ENCODE results near the gene SPRED2.

The SPRED2 gene

DNA sequence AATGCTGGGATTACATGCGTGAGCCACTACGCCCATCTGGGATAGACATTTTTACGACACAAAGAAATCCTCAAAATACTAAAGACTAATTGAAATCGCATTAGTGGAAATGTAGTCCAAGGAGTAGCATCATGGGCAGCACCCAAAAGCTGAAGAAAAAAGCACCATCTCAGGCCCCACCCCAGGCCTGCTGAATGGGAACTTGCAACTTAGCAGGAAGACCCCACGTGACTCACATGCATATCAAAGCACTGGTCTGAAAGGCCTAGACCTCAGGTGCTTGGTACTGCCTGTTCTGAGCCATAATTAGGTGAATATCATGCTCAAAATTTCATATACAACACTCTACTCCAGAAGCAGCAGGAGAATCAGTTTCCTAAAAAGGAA is 28.9 kb downstream of the SPRED2 start:
- no peak overlapping the region for H2BK120ac ChIP-seq (ENCODE audit: low read depth, low read length)
- peaks cover 0 to 3% of the 10 kb centered on the region in 2 donors for H3K9me3 ChIP-seq (replicated peaks in 1 of 2; ENCODE audit: control insufficient read depth in 2 of 2, insufficient read depth in 1 of 2, low read depth in 1 of 2, low read length in 2 of 2)
- no peak overlapping the region for H3K4me3 ChIP-seq (ENCODE audit: low read length in 2 of 2)
- H3K4me2 ChIP-seq (ENCODE audit: insufficient read depth, low read length, poor library complexity, severe bottlenecking): no peak overlapping the region
- no peak overlapping the region for H2BK15ac ChIP-seq (ENCODE audit: low read length)
- no CpG with 5 or more reads among the region's 5 CpGs for WGBS, 2 donors (ENCODE audit: extremely low coverage in 2 of 2, insufficient read length in 2 of 2, insufficient replicate concordance in 1 of 2)
- H3K27ac ChIP-seq (replicated peaks; ENCODE audit: low read length): no peak overlapping the region
- H4K91ac ChIP-seq (ENCODE audit: low read depth, low read length, poor library complexity): no peak overlapping the region
- H3K9ac ChIP-seq (ENCODE audit: low read depth, low read length, poor library complexity): no peak overlapping the region
- H4K8ac ChIP-seq (ENCODE audit: low read depth, low read length): no peak overlapping the region
- H3K23ac ChIP-seq (ENCODE audit: low read depth, low read length, poor library complexity): no peak overlapping the region
- H3K27me3 ChIP-seq (ENCODE audit: control insufficient read depth in 3 of 3, insufficient read depth in 3 of 3, low read depth in 1 of 3, low read length in 3 of 3): no peaks in the 10 kb centered on the region
- H2BK12ac ChIP-seq (ENCODE audit: low read length): no peak overlapping the region
- no peak overlapping the region for H2AFZ ChIP-seq (ENCODE audit: low read length)
- no peak overlapping the region for H3K4ac ChIP-seq (ENCODE audit: low read length)
- H3K36me3 ChIP-seq (replicated peaks in 1 of 2; ENCODE audit: control insufficient read depth in 2 of 2, insufficient read depth in 2 of 2, low read length in 2 of 2): no peaks in the 10 kb centered on the region
- H3K18ac ChIP-seq (ENCODE audit: low read length): no peak overlapping the region
- no peak overlapping the region for H2BK5ac ChIP-seq (ENCODE audit: low read length)
- no peak overlapping the region for H3K14ac ChIP-seq (ENCODE audit: low read length)
- no peak for DNase-seq (ENCODE audit: low spot score)
- no peak overlapping the region for H2AK5ac ChIP-seq (ENCODE audit: low read depth, low read length)
- H3K79me1 ChIP-seq (ENCODE audit: low read depth, low read length): peaks cover 6% of the 10 kb centered on the region
- H3K4me1 ChIP-seq (ENCODE audit: control insufficient read depth in 2 of 2, insufficient read depth in 1 of 2, low read depth in 1 of 2, low read length in 2 of 2): peaks cover 0 to 7% of the 10 kb centered on the region in 2 donors

DNA sequence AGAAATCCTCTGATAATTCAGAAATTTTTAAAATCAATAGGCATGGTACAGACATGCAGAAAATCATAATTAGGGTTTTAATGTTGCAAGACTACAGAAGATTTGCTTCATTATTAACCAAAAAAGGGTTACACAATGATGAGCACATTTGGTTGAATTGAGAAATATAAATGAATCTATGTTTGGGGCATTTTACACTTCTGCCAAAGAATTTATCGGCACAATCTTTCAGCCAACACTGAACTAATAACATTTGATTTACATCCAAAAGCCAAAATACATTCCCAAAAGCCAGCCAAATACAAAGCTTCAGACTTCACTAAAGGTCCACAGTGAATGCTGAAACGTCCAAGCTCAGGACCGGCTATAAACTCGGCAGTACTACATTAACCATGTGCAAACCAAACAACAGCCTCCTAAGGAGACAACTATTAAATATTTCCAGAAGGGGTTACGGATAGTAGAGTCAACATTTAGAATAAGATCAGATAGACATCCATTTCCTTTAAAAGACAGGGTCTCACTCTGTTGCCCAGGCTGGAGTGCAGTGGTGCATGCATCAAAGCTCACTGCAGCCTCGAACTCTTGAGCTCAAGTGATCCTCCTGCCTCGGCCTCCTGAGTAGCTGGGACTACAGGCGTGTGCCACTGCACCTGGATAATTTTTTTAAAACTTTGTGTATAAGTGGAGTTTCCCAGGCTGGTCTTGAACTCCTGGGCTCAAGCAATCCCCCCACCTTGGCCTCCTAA is 29.4 kb downstream of the SPRED2 start:
- H3K27me3 ChIP-seq (ENCODE audit: control insufficient read depth in 3 of 3, insufficient read depth in 3 of 3, low read depth in 1 of 3, low read length in 3 of 3): no peaks in the 10 kb centered on the region
- no peak overlapping the region for H3K4me3 ChIP-seq (ENCODE audit: low read length in 2 of 2)
- H3K4me1 ChIP-seq (ENCODE audit: control insufficient read depth in 2 of 2, insufficient read depth in 1 of 2, low read depth in 1 of 2, low read length in 2 of 2): peaks cover 0 to 7% of the 10 kb centered on the region in 2 donors
- no peaks in the 10 kb centered on the region for H3K36me3 ChIP-seq (replicated peaks in 1 of 2; ENCODE audit: control insufficient read depth in 2 of 2, insufficient read depth in 2 of 2, low read length in 2 of 2)
- no peak overlapping the region for H4K91ac ChIP-seq (ENCODE audit: low read depth, low read length, poor library complexity)
- DNase-seq (ENCODE audit: low spot score): no peak
- no peak overlapping the region for H3K14ac ChIP-seq (ENCODE audit: low read length)
- no peak overlapping the region for H2BK120ac ChIP-seq (ENCODE audit: low read depth, low read length)
- H3K9ac ChIP-seq (ENCODE audit: low read depth, low read length, poor library complexity): no peak overlapping the region
- H3K27ac ChIP-seq (replicated peaks; ENCODE audit: low read length): no peak overlapping the region
- no peak overlapping the region for H2AK5ac ChIP-seq (ENCODE audit: low read depth, low read length)
- H2AFZ ChIP-seq (ENCODE audit: low read length): no peak overlapping the region
- no peak overlapping the region for H3K4me2 ChIP-seq (ENCODE audit: insufficient read depth, low read length, poor library complexity, severe bottlenecking)
- H2BK12ac ChIP-seq (ENCODE audit: low read length): no peak overlapping the region
- H3K23ac ChIP-seq (ENCODE audit: low read depth, low read length, poor library complexity): no peak overlapping the region
- no peak overlapping the region for H4K8ac ChIP-seq (ENCODE audit: low read depth, low read length)
- H3K18ac ChIP-seq (ENCODE audit: low read length): no peak overlapping the region
- H2BK5ac ChIP-seq (ENCODE audit: low read length): no peak overlapping the region
- WGBS, 2 donors (ENCODE audit: extremely low coverage in 2 of 2, insufficient read length in 2 of 2, insufficient replicate concordance in 1 of 2): no CpG with 5 or more reads among the region's 8 CpGs
- H3K4ac ChIP-seq (ENCODE audit: low read length): no peak overlapping the region
- H2BK15ac ChIP-seq (ENCODE audit: low read length): no peak overlapping the region
- peaks cover 0 to 3% of the 10 kb centered on the region in 2 donors for H3K9me3 ChIP-seq (replicated peaks in 1 of 2; ENCODE audit: control insufficient read depth in 2 of 2, insufficient read depth in 1 of 2, low read depth in 1 of 2, low read length in 2 of 2)
- H3K79me1 ChIP-seq (ENCODE audit: low read depth, low read length): peaks cover 6% of the 10 kb centered on the region

DNA sequence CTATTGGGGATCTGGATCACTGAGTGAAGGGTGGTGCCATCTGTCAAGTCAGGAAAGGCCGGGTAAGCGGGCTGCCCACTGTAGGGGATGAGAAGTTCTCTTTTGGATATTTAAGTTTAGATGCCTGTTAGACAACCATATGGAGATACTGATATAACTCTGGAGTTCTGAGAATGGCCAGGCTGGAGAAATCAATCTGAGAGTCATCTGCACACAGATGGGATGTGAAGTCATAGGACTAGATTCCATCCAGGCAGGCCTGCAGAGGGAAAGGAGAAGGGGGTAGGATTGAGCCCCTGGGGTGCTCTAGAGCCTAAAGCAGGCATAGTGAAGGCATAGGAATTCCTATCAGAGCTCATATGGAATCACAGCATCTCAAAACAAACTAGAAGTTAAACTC is 30.1 kb downstream of the SPRED2 start:
- H2BK12ac ChIP-seq (ENCODE audit: low read length): no peak overlapping the region
- H3K36me3 ChIP-seq (replicated peaks in 1 of 2; ENCODE audit: control insufficient read depth in 2 of 2, insufficient read depth in 2 of 2, low read length in 2 of 2): no peaks in the 10 kb centered on the region
- H4K8ac ChIP-seq (ENCODE audit: low read depth, low read length): no peak overlapping the region
- H2AFZ ChIP-seq (ENCODE audit: low read length): no peak overlapping the region
- peaks cover 0 to 3% of the 10 kb centered on the region in 2 donors for H3K9me3 ChIP-seq (replicated peaks in 1 of 2; ENCODE audit: control insufficient read depth in 2 of 2, insufficient read depth in 1 of 2, low read depth in 1 of 2, low read length in 2 of 2)
- no peak overlapping the region for H2BK120ac ChIP-seq (ENCODE audit: low read depth, low read length)
- H4K91ac ChIP-seq (ENCODE audit: low read depth, low read length, poor library complexity): no peak overlapping the region
- no peak for DNase-seq (ENCODE audit: low spot score)
- no peak overlapping the region for H2BK5ac ChIP-seq (ENCODE audit: low read length)
- H2AK5ac ChIP-seq (ENCODE audit: low read depth, low read length): no peak overlapping the region
- H3K23ac ChIP-seq (ENCODE audit: low read depth, low read length, poor library complexity): no peak overlapping the region
- H2BK15ac ChIP-seq (ENCODE audit: low read length): no peak overlapping the region
- no peak overlapping the region for H3K27ac ChIP-seq (replicated peaks; ENCODE audit: low read length)
- H3K18ac ChIP-seq (ENCODE audit: low read length): no peak overlapping the region
- WGBS, 2 donors (ENCODE audit: extremely low coverage in 2 of 2, insufficient read length in 2 of 2, insufficient replicate concordance in 1 of 2): no CpG with 5 or more reads among the region's 2 CpGs
- no peak overlapping the region for H3K4me3 ChIP-seq (ENCODE audit: low read length in 2 of 2)
- H3K9ac ChIP-seq (ENCODE audit: low read depth, low read length, poor library complexity): no peak overlapping the region
- peaks cover 0 to 7% of the 10 kb centered on the region in 2 donors for H3K4me1 ChIP-seq (ENCODE audit: control insufficient read depth in 2 of 2, insufficient read depth in 1 of 2, low read depth in 1 of 2, low read length in 2 of 2)
- peaks cover 6% of the 10 kb centered on the region for H3K79me1 ChIP-seq (ENCODE audit: low read depth, low read length)
- H3K4ac ChIP-seq (ENCODE audit: low read length): no peak overlapping the region
- H3K4me2 ChIP-seq (ENCODE audit: insufficient read depth, low read length, poor library complexity, severe bottlenecking): no peak overlapping the region
- H3K14ac ChIP-seq (ENCODE audit: low read length): no peak overlapping the region
- H3K27me3 ChIP-seq (ENCODE audit: control insufficient read depth in 3 of 3, insufficient read depth in 3 of 3, low read depth in 1 of 3, low read length in 3 of 3): no peaks in the 10 kb centered on the region

DNA sequence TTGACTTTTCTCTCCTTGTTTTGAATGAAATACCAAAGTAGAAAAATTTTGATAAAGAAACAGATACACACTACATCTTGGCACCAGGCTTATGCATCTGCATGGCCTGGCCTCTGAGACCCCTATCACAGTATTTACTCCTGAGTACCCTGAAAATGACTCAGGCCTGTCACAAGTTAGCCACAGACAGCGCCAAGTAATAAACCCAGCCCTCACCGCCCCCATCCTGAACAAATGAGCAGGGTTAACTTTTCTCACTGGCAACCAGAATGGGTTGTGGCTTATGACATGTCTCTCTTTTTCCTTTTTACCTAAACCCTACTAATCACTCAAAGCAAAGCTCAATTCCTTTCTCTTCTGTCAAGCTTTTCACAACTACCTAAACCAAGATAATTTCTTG is 35.3 kb downstream of the SPRED2 start:
- Histone ChIP-seq H3K4me3 (ENCODE audit: low read length in 2 of 2) (no peak overlapping the region), H4K91ac (ENCODE audit: low read depth, low read length, poor library complexity) (no peak overlapping the region), H3K14ac (ENCODE audit: low read length) (no peak overlapping the region), H3K4me1 (ENCODE audit: control insufficient read depth in 2 of 2, insufficient read depth in 1 of 2, low read depth in 1 of 2, low read length in 2 of 2) (peaks cover 0 to 18% of the 10 kb centered on the region in 2 donors), H3K4me2 (ENCODE audit: insufficient read depth, low read length, poor library complexity, severe bottlenecking) (no peak overlapping the region), H3K79me1 (ENCODE audit: low read depth, low read length) (peaks cover 8% of the 10 kb centered on the region), H2AFZ (ENCODE audit: low read length) (no peak overlapping the region), H2BK15ac (ENCODE audit: low read length) (no peak overlapping the region), H2BK120ac (ENCODE audit: low read depth, low read length) (no peak overlapping the region), H3K36me3 (replicated peaks in 1 of 2; ENCODE audit: control insufficient read depth in 2 of 2, insufficient read depth in 2 of 2, low read length in 2 of 2) (no peaks in the 10 kb centered on the region), H3K4ac (ENCODE audit: low read length) (no peak overlapping the region), H3K27me3 (ENCODE audit: control insufficient read depth in 3 of 3, insufficient read depth in 3 of 3, low read depth in 1 of 3, low read length in 3 of 3) (no peaks in the 10 kb centered on the region), H2BK5ac (ENCODE audit: low read length) (no peak overlapping the region), H3K9ac (ENCODE audit: low read depth, low read length, poor library complexity) (no peak overlapping the region), H3K9me3 (replicated peaks in 1 of 2; ENCODE audit: control insufficient read depth in 2 of 2, insufficient read depth in 1 of 2, low read depth in 1 of 2, low read length in 2 of 2) (peaks cover 0 to 3% of the 10 kb centered on the region in 2 donors), H4K8ac (ENCODE audit: low read depth, low read length) (no peak overlapping the region), H3K23ac (ENCODE audit: low read depth, low read length, poor library complexity) (no peak overlapping the region), H2AK5ac (ENCODE audit: low read depth, low read length) (no peak overlapping the region), H3K18ac (ENCODE audit: low read length) (no peak overlapping the region), H2BK12ac (ENCODE audit: low read length) (no peak overlapping the region), H3K27ac (replicated peaks; ENCODE audit: low read length) (no peak overlapping the region)
- no peak for DNase-seq (ENCODE audit: low spot score)
- no CpG with 5 or more reads among the region's 2 CpGs for WGBS, 2 donors (ENCODE audit: extremely low coverage in 2 of 2, insufficient read length in 2 of 2, insufficient replicate concordance in 1 of 2)

Measured in neuronal stem cell (in vitro differentiated cells).